Muscle layer of duodenum (tissue), 2 donors: ENCODE results near the gene C11orf65.
"Not testable (repeated sequence)": the region's sequence is repeated elsewhere in the genome, so short reads cannot be mapped to it uniquely, and the experiment has no call there.

Experiments used
- H3K27ac ChIP-seq: one replicate; pipeline ENCODE4 v1.7.0; 2013; ENCODE audit warnings: mild to moderate bottlenecking, low read length
- H3K27me3 ChIP-seq: one replicate; pipeline ENCODE4 v1.7.0; 2013; ENCODE audit warnings: low read depth, mild to moderate bottlenecking, control low read depth, low read length
- H3K36me3 ChIP-seq, 2 donors: one replicate each; pipeline ENCODE4 v1.7.0; 2013; ENCODE audit warnings: low read length in 2 of 2, control low read depth in 1 of 2, mild to moderate bottlenecking in 1 of 2; ENCODE audit not compliant: insufficient read depth in 2 of 2, control insufficient read depth in 1 of 2
- H3K4me1 ChIP-seq, 2 donors: one replicate each; pipeline ENCODE4 v1.7.0; 2013; ENCODE audit warnings: low read length in 2 of 2, mild to moderate bottlenecking in 2 of 2, control low read depth in 1 of 2, moderate library complexity in 1 of 2; ENCODE audit not compliant: insufficient read depth in 2 of 2, control insufficient read depth in 1 of 2
- H3K4me3 ChIP-seq, 2 donors: one replicate each; pipeline ENCODE4 v1.7.0; 2013; ENCODE audit warnings: low read length in 2 of 2, low read depth in 1 of 2, mild to moderate bottlenecking in 1 of 2
- H3K9me3 ChIP-seq, 2 donors: one replicate each; pipeline ENCODE4 v1.7.0; 2013; ENCODE audit warnings: low read length in 2 of 2, control low read depth in 1 of 2, mild to moderate bottlenecking in 1 of 2; ENCODE audit not compliant: control insufficient read depth in 1 of 2
- donor health status: healthy.

Gene C11orf65

GRCh38 chr11:108466405-108466804, 924 bp downstream of the C11orf65 start:
- H3K36me3 ChIP-seq = peaks cover 0 to 6% of the 10 kb centered on the region in 2 donors
- peaks cover 0 to 4% of the 10 kb centered on the region in 2 donors for H3K4me1 ChIP-seq
- no peaks in the 10 kb centered on the region for H3K9me3 ChIP-seq
- H3K27ac ChIP-seq = peak overlapping the region; percentile 100
- H3K27me3 ChIP-seq = no peaks in the 10 kb centered on the region
- peak overlapping the region; percentile 77 to 95 for H3K4me3 ChIP-seq

- Histone ChIP-seq H3K36me3 (no peaks in the 10 kb centered on the region), H3K9me3 (peaks cover 0 to 3% of the 10 kb centered on the region in 2 donors), H3K4me3 (no peak overlapping the region), H3K27ac (no peak overlapping the region), H3K27me3 (no peaks in the 10 kb centered on the region), H3K4me1 (no peaks in the 10 kb centered on the region)
Measured at GRCh38 chr11:108453207-108453835, 14.0 kb downstream of the C11orf65 start.

- H3K36me3 ChIP-seq, H3K4me3 ChIP-seq, H3K27me3 ChIP-seq, H3K27ac ChIP-seq, H3K9me3 ChIP-seq, H3K4me1 ChIP-seq: not testable (repeated sequence)
Measured at GRCh38 chr11:108441445-108441844, 25.9 kb downstream of the C11orf65 start.

- Histone ChIP-seq H3K27me3 (no peaks in the 10 kb centered on the region), H3K4me3 (no peak overlapping the region), H3K4me1 (no peaks in the 10 kb centered on the region), H3K9me3 (peaks cover 0 to 13% of the 10 kb centered on the region in 2 donors), H3K27ac (no peak overlapping the region), H3K36me3 (no peaks in the 10 kb centered on the region)
Measured at GRCh38 chr11:108436594-108436993, 30.7 kb downstream of the C11orf65 start.

GRCh38 chr11:108435066-108435465, 32.3 kb downstream of the C11orf65 start:
- H3K27me3 ChIP-seq = no peaks in the 10 kb centered on the region
- no peaks in the 10 kb centered on the region for H3K4me1 ChIP-seq
- peaks cover 0 to 6% of the 10 kb centered on the region in 2 donors for H3K9me3 ChIP-seq
- no peak overlapping the region for H3K27ac ChIP-seq
- H3K36me3 ChIP-seq = no peaks in the 10 kb centered on the region
- no peak overlapping the region for H3K4me3 ChIP-seq

GRCh38 chr11:108432783-108433182, 34.5 kb downstream of the C11orf65 start:
- Histone ChIP-seq H3K9me3 (peaks cover 0 to 6% of the 10 kb centered on the region in 2 donors), H3K4me1 (no peaks in the 10 kb centered on the region), H3K27ac (no peak overlapping the region), H3K36me3 (no peaks in the 10 kb centered on the region), H3K27me3 (no peaks in the 10 kb centered on the region), H3K4me3 (no peak overlapping the region)

- H3K36me3 ChIP-seq = no peaks in the 10 kb centered on the region
- no peak overlapping the region for H3K4me3 ChIP-seq
- no peaks in the 10 kb centered on the region for H3K27me3 ChIP-seq
- no peaks in the 10 kb centered on the region for H3K4me1 ChIP-seq
- H3K9me3 ChIP-seq = peaks cover 0 to 6% of the 10 kb centered on the region in 2 donors
- no peak overlapping the region for H3K27ac ChIP-seq
Measured at GRCh38 chr11:108431997-108432396, 35.3 kb downstream of the C11orf65 start.

GRCh38 chr11:108431370-108431769, 36.0 kb downstream of the C11orf65 start:
- Histone ChIP-seq H3K4me1 (no peaks in the 10 kb centered on the region), H3K27me3 (no peaks in the 10 kb centered on the region), H3K36me3 (no peaks in the 10 kb centered on the region), H3K4me3 (no peak overlapping the region), H3K27ac (no peak overlapping the region), H3K9me3 (peaks cover 0 to 3% of the 10 kb centered on the region in 2 donors)

GRCh38 chr11:108417551-108417950, 49.8 kb downstream of the C11orf65 start:
- H3K9me3 ChIP-seq, H3K4me3 ChIP-seq, H3K4me1 ChIP-seq, H3K27me3 ChIP-seq, H3K27ac ChIP-seq, H3K36me3 ChIP-seq: not testable (repeated sequence)

- no peak overlapping the region for H3K27ac ChIP-seq
- H3K9me3 ChIP-seq = no peaks in the 10 kb centered on the region
- no peaks in the 10 kb centered on the region for H3K36me3 ChIP-seq
- no peak overlapping the region for H3K4me3 ChIP-seq
- no peaks in the 10 kb centered on the region for H3K27me3 ChIP-seq
- no peaks in the 10 kb centered on the region for H3K4me1 ChIP-seq
Measured at GRCh38 chr11:108414958-108415357, 52.4 kb downstream of the C11orf65 start.

- H3K27ac ChIP-seq = no peak overlapping the region
- H3K9me3 ChIP-seq = no peaks in the 10 kb centered on the region
- peaks cover 0 to 3% of the 10 kb centered on the region in 2 donors for H3K36me3 ChIP-seq
- no peaks in the 10 kb centered on the region for H3K27me3 ChIP-seq
- H3K4me1 ChIP-seq = no peaks in the 10 kb centered on the region
- no peak overlapping the region for H3K4me3 ChIP-seq
Measured at GRCh38 chr11:108405706-108406105, 61.6 kb downstream of the C11orf65 start.

- Histone ChIP-seq H3K9me3 (no peaks in the 10 kb centered on the region), H3K36me3 (peaks cover 0 to 3% of the 10 kb centered on the region in 2 donors), H3K4me3 (no peak overlapping the region), H3K27ac (no peak overlapping the region), H3K4me1 (no peaks in the 10 kb centered on the region), H3K27me3 (no peaks in the 10 kb centered on the region)
Measured at GRCh38 chr11:108403052-108403451, 64.3 kb downstream of the C11orf65 start.
